GM03348 (cell line): ENCODE results near the gene AUTS2.

Source experiments
- DNase-seq: peaks from one replicate; pipeline ENCODE4 v3.0.0; 2012; ENCODE audit warnings: low spot score

AUTS2 gene

DNA sequence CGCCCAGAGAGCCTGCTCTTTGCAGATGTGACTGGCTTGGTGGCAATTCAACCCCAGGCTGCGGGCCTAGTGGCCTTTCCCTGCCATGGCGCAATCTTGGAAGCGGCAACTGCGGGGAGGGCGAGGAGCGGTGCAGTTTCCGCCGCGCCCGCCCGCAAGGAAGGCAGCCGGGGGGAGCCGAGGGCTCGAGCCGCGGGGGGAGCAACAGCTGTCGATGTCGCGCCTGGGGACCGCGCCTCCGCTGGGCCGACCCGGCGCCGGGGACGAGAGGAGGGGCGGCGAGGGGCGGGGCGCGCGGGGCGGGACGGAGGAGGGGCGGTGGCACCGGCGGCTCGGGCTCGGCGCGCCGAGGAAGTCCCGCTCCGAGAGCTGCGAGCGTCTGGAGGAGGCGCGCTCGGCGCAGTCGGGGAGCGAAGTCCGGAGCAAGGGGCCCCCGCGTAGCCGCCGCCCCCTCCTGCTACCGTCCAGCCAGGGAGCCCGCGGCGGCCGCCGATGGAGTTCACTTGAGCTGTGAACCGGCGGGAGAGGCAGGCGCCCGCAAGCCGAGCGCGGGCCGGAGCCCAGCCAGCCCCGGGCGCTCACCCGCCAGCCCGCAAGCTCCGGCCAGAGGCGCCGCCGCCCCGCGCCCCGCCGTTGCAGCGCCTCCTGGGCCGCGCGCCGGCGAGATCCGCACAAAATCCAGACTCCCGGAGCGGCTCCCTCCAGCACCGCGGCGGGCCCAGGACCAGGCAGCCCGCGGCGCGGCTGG is 1095.6 kb downstream of the AUTS2 start:
- DNase-seq, result peak; percentile 88

DNA sequence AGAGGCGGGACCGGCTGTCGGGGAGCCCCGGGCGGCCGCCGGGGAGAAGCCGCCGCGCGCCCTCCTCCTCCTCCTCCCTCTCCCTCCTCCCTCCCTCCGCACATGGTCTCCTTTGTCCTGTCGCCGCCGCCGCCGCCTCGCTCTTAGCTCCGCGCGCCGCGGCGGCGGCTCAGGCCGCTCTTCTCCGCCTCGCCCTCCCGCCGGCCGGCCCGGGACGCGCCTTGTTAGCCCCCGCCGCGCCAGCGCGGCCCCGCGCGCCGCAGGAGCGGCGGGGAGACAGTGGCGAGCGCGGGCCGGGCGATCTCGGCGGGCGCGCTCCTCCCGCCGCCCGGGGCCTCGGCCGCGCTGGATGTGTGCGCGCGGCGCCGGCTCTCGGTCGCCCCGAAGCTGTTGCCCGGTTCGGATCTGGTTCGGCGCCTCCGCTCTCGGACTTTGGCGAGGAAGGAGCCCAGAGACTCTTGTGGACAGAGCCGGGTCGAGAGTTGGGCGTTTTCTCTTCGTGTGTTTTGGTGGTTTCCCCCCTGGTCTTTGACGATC is 1096.2 kb downstream of the AUTS2 start:
- peak; percentile 85 for DNase-seq

DNA sequence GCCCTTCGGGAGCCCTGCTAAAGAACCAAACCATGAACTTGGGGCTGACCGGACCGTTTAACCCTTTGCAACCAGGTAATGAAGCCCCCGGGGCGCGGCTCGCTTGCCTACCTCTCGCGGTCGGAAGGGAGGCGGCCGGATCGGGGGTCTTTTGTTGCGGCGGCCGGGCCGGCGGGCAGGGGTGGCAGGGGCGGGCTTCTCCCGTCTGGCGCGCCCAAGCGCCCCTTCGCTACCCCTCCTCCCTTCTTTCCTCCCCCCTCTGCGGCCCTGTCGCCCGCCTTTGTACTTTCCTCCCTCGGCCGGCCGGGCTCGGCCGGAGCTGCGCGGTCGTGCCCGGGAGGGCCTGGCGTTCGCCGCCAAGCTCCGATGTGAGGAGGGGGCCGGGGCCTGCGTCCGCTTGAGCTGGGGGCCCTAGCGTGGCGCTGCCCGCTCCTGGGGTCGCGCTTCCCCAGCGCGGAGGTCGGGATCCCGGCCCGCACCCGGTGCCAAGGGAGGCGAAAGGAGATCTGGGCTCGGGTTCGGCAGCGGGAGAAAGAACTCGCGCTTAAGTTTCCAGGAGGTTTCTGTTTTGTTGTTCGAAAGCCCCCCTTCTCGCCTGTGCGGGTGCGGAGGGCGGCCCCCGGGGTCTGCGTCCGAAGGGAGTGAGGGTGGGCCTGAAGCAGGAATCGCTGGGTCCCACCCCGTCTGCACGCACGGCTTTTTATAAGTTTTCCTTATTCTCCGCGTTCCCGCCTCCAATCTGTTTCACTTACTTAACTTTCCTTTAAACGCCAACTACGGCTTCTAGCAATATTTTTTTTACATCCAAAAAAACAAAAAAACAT is 1096.9 kb downstream of the AUTS2 start:
- peak; percentile 54 for DNase-seq

DNA sequence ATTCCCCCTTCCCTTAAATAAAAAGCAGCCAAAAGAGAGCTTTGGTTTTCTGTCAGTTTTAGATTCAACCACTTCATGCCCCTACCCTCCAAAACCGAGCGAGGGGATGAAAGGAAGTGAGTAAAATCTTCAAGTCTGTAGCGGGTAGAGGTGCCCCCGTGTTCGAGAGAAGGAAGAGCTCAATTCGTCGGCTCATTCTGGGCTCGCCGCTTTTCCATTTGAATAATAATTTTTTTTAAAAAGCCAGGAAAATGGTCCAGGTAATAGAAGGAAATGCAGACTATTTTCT is 1097.5 kb downstream of the AUTS2 start:
- no peak for DNase-seq

DNA sequence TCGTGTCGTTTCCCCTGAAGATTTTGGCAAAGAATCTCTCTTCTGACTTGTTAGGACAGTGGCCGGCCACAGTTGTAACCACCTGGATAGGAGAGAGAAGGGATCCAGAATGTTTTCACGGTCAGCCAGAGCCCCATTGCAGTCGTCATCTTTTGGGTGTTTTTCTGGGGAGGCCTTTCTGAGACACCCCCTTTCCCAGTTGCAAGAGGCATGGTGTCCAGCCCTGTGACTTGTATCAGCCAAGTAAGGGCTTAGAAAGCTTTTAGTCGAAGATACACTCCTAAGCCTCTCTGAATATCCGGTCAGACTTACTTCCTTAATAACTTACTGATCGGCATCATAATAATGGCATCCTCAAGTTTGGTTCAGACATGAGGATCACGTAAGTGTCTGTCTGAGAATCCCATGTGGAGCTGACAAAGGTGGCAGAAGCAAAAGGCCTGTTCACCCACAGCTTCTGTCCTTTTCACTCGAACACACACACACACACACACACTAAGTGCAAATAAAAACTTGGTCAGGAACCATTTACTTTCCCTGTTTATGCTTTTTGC is 1098.0 kb downstream of the AUTS2 start:
- no peak for DNase-seq

DNA sequence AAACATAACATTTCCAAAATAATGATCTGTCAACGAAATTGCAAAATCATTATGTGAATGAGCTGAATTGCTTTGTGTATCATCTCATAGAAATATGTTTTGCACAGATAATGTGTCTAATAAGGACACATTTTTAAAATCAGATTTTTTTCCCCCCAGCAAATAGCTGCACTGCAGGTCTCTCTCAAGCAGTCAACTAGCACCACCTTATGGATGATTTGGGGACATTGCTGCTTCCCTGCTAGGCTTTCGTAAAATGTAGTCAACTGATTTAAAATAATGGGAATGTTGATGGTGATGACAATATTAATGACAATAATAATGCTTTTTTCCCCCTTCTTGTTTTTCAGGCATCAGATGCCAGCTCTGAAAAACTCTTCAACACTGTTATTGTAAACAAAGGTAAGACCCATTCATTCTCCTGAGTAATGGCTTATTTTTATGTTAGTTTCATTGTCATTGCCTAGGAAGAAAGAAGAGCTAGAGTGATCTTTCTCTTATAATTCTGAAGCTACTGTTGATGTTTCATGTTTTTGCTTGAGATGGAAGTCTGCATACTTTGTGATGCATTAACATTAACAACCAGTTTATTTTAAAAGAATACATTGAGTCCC is 1100.1 kb downstream of the AUTS2 start:
- peak; percentile 79 for DNase-seq

DNA sequence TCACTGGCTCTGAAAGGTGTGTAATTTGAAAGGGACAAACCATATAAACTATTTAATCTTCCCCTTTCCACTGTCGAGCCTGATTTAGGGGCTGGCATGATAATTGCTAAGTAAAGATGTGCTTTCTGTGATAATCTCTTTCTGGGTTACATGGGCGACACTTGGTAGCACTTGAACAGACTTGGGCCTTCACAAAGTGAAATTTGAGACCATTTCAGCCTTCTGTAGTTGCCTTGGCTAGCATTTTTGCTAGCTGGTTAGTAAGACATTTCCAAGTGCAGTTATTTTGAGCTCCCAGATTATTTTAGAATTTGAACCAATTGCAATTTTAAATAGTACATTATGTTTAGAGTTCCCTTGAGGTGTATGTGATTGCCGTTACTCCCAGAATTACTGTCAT is 1101.0 kb downstream of the AUTS2 start:
- no peak for DNase-seq

DNA sequence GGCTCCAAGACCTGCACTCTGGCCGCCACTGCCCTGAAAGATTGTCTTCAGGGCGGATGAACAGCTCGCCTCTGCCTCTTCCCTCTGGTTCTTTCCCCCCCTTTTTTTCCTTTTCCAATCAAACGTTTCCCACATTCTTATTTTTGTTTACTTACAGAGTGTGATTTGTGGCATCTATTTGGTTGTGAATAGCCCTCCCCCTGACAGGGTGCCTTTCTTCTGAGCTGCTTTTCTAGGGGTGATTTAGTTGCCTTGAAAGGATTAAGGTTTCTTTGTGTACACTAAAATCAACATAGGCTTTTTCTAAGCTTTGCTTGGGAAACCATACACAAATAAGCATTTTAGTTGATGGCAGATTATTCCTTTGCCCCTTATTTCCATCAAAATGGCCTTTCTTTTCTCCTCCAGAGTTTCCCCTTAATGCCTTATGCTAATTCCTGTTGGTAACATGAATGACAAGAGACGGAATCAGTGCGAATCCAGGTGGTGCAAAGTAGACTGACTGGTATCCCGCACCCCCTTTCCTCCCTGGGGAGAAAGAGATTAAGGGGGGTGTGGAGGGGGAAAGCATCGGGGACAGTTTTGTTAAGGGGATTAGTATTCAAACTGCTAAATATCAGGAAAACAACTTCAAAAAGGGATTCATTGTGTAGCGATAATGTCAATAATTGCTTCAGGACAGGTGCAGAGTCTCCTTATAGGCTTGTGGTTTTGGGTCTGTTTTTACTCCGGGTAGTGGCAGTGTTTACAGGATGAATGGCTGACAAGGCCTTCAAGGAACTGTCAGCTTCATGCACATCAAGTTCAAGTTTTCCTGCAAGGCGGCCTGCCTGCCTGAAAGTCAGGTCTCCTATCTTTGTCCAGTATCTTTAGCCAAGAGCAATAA is 1102.0 kb downstream of the AUTS2 start:
- no peak for DNase-seq

DNA sequence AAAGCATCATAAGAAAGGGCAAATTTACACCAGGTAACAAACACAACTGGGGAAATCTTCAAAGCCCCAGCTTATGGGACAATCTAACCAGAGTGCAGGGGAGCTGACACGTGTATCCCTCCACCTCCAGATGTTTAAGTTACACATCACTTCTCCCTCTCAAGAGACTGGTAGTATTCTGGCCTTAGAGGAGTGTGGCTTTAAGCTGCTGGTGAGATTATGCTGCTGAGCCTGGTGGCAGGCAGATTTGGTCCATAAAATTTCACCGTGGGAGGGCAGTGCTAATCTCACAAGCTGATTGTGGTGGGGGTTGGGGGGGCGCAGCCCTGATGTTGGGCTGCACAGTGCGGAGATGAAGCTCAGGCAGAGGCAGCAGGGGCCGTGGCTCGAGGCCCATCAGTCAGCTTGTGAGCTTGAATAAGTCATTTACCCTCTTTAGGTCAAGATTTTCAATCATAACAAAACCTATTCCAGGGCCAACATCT is 1102.7 kb downstream of the AUTS2 start:
- DNase-seq, result no peak

DNA sequence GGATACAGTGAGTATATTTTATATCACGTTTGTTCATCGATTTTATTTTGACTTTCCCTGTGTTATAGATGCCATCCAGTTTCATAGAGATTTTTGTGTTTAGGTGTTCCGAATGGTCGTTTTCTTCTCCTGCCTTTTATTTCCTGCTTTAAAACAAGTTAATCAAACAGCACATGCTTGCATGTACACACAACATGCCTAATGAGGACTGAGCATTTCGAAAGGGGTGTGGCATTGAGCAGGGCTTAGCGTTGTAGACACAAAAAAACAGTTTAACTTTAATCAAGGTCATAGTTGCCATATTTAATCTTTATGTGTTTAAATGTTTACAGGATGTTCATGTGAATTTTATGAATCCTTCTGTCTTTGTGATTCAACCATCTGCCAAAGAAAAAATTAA is 1103.2 kb downstream of the AUTS2 start:
- DNase-seq, result no peak

DNA sequence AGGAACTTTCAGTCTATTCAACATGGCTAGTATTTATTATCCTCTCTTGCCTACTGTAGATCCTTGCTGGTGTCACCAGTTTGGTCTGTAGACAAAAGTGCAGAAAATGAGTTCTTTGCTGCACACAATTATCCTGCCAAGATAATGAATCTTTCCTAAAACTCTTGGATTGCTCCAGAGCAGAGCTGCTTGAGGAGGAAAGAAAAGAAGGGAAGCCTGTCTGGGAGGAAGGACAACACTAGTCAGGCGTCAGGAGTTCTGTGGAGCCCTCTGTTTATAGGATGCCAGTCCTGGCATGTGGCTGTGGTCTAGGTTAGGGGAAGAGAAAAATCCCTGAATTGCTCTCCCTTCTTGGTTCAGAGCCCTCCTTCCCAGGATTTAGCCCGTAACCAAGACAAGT is 1103.7 kb downstream of the AUTS2 start:
- DNase-seq, result no peak

DNA sequence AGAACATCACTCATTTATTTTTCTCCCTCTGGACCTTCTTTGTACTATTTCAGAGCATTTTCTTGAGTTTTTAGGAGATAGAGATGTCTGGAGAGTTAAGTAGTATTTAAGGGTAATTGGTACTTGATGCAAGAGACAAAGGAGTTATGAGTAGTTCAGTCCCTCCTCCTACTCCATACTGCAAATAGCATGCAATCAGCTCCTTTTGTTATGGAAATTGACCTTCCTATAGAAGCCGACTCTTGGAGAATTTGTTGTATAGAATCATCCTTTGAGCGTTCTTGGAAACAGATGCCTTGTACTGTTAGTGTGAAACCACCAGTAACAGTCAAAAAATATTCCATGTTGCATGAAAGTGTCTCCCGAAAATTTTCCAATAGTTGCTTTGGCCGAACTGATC is 1105.5 kb downstream of the AUTS2 start:
- DNase-seq, result no peak

DNA sequence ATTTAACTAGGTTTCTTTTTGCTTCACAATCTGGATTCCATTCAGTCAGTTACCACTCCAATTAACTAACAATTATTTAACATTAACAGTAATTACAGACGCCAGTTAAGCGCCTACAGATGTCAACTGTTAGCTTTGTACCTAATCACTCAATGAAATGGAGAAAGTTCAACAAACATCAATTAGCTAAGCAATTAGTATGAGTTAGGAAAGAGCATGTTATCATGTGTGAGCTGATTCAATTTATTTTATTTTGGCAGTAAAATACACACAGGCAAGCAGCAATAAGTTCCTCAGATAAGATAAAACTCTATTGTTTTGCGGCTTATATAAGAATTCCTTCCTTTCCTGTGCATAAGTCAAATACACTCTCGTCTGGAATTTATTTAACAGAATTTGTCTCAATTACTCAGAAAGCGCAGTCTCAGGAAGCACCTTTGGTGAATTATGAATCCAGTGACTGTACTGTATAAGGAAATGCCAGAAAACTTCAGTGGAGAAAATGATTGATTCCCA is 1106.6 kb downstream of the AUTS2 start:
- DNase-seq, result no peak

DNA sequence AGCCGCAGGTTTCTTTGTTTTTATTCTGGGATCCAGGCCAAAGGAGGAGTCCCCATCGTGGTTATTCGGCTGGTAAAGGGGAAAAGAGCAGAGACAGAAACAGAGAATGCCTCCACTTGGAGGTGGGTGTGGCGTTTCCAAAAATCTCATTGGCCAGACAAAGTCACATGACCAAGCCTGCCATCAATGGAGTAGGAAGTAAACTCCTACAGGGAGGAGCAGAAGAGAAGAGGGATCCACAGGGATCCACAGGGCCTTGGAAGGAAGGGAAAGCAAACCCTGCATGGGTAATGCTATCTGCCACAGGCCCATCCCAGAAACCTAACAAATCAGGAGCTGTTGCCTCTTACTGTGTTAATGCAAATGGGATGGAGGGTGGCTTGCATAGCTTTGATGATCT is 1107.9 kb downstream of the AUTS2 start:
- no peak for DNase-seq

DNA sequence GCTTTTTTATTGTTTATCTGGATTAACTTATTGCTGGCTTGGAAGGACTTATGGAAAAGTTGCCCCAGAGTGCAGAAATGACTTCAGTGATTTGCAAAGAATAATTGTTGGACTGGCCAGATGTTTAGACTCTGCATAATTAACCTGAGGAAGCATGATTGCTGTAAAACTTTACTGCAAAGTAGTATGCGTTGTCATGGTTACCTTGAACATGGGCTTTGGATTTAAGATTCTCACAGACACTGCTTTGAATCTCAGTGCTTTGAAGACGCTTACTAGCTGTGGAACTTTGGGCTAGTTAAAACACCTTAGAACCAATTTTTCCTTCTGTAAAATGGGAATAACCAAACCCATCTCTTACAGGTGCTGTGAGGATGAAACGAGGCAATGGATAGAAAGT is 1108.4 kb downstream of the AUTS2 start:
- DNase-seq, result no peak

DNA sequence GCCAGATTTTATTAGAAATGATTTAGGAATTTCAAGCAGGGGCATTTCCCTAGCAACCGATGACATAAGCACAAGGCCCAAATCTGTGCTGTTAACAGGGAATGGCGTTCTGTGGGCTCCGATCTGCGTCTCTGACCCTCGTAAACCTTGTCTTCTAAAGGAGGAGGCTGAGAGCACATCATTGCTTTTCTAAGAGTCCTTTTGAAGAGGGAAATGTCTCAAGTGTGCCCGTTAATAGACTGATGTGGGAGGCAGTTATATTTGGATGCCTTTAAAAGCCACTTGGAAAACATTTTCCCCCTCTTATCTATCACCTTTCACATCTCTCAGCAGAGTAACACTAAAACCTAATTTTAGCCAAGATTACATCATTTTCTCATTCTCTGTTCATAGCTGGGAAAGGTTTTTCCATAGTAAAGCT is 1109.6 kb downstream of the AUTS2 start:
- DNase-seq, result no peak

DNA sequence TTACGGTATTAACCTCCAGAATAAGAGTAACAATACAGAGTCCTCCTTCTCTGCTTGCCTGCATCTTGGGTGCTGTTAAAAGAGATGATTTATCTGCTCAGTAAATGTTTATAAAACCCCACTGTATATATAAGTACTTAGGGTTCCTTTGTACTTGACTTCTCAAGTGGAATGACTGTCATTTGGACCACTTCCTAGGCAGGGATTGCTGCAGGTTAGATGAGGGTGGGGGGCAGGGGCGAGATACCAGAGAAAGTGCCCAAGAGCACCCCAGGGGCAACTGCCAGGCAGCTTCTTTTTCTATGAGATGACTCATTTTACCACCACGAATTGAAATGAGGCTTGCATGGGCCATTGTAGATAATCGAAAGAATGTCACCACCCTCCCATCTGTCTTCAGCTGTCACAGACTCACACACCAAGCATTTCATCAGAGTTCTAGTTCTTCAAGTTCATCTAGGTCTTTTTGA is 1111.8 kb downstream of the AUTS2 start:
- peak; percentile 79 for DNase-seq

DNA sequence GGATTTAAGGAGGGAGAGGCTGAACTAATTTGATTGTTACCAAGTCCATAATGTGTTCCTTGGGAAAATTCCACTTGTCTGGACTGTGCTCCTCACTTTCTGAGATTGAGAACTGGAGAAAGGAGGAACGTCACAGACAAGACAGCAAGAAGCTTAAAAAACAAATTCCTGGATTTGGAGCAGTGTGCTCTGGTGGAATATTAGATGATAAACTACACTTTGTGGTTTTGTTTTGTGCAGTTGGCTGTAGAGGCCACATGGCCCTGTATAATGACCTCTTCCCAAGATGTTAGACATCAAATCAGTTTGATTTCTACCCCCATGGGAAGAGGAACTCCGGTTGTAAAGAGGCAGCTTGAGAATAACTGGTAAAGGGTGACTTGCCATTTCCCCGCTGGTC is 1112.4 kb downstream of the AUTS2 start:
- no peak for DNase-seq

DNA sequence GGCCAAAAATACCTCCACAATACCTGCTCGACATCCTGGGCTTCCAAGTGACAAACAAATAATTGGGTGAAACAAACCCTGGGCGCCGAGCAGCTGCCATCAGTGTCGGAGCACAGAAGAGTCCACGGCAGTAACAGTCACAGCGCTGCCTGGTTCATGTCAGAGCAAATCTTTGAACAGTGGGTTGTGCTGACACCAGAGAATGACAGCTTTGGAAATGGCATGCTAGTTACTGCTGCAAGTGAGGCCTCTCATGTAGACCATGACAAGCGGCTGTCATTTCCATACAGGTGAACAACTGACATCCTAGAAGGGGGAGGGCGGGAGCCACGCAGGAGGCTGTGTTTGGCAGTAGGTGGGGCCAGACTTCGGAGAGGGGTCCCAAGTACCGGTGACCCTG is 1113.2 kb downstream of the AUTS2 start:
- DNase-seq, result no peak

DNA sequence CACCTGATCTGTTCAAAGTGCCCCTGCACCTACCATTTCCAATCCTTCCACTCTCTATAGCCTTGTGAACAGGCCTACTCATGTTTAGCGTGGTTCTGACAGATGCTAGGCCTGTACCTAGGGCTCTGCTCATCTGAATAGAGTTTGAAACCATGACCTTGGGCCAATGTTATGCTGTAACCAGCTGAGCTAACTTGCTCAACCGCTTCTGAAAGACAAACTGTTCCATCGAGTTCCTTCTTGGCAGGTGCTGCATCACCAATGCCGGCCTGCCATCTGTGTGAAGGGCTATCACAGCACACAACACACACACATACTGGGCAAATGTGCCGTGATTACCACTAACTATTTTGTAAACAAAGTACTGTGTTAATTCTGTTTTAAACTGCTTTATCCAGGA is 1114.7 kb downstream of the AUTS2 start:
- DNase-seq, result no peak

DNA sequence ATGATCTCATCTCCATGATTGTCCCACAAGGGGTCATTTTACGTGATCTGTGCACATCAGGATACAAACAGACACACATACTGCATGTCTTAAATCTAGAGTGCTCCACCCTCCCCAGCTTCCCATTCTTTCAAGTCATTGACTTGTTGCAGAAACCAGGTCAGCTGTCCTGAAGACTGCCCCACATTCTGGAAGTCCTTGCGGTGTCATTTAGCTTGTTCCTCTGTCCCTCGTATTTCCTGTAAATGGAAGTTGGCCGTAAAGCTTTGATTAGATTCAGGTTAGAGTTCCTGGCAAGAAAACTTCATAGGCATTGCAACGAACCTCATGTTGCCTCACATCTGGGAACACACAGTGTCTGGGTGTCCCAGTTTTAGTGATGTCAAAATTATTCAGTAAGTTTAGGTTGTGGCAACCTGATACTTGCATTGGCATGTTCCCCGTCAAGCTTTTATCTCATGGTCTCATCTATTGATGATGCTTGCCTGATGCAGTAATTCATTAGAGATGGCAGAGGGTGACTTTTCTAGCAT is 1116.3 kb downstream of the AUTS2 start:
- DNase-seq, result no peak
